SK-N-SH treated with all-trans-retinoic acid at 6 μM for 48 hours (cell line): ENCODE results near the gene TALDO1.

Source experiments
- ATAC-seq: fragments of 200-7000 bp; cut with Tn5 transposase; 3 replicates; pipeline ENCODE4 v1.9.1; 2020; ENCODE audit warnings: mild to moderate bottlenecking, moderate library complexity
- ARNTL ChIP-seq: fragments of 450-650 bp; formaldehyde crosslinking; IDR thresholded peaks from 2 replicates; pipeline ENCODE4 v1.5.0; 2020; ENCODE audit warnings: low read depth, mild to moderate bottlenecking, moderate library complexity, borderline replicate concordance
- BACH2 ChIP-seq: fragments of 250-450 bp; sonication (Bioruptor Pico); IDR thresholded peaks from 2 replicates; pipeline ENCODE4 v1.9.0; 2021; ENCODE audit warnings: mild to moderate bottlenecking, borderline replicate concordance
- CSDC2 ChIP-seq: fragments of 250-450 bp; sonication (Bioruptor Pico); IDR thresholded peaks from 2 replicates; pipeline ENCODE4 v1.5.0; 2020; ENCODE audit warnings: mild to moderate bottlenecking, moderate library complexity
- ESRRG ChIP-seq: fragments of 250-450 bp; sonication (Bioruptor Pico); IDR thresholded peaks from 2 replicates; pipeline ENCODE4 v1.6.1; 2021; ENCODE audit warnings: mild to moderate bottlenecking
- GLIS3 ChIP-seq: fragments of 250-450 bp; sonication (Bioruptor Pico); IDR thresholded peaks from 2 replicates; pipeline ENCODE4 v1.5.0; 2020; ENCODE audit warnings: mild to moderate bottlenecking, moderate library complexity
- OSR1 ChIP-seq: fragments of 250-450 bp; sonication (Bioruptor Pico); IDR thresholded peaks from 2 replicates; pipeline ENCODE4 v1.8.0; 2022; ENCODE audit warnings: moderate library complexity, mild to moderate bottlenecking, inconsistent platforms
- POU6F1 ChIP-seq: fragments of 250-450 bp; sonication (Bioruptor Pico); IDR thresholded peaks from 2 replicates; pipeline ENCODE4 v1.8.0; 2021; ENCODE audit warnings: low read depth, mild to moderate bottlenecking, moderate library complexity, borderline replicate concordance
- PPARA ChIP-seq: fragments of 250-450 bp; sonication (Bioruptor Pico); IDR thresholded peaks from 2 replicates; pipeline ENCODE4 v1.5.0; 2020; ENCODE audit warnings: mild to moderate bottlenecking, borderline replicate concordance
- TCF4 ChIP-seq: fragments of 250-450 bp; sonication (Bioruptor Pico); IDR thresholded peaks from 2 replicates; pipeline ENCODE4 v1.8.0; 2021; ENCODE audit warnings: mild to moderate bottlenecking, moderate library complexity, borderline replicate concordance
- TOX ChIP-seq: fragments of 250-450 bp; sonication (Bioruptor Pico); IDR thresholded peaks from 2 replicates; pipeline ENCODE4 v1.8.0; 2021; ENCODE audit warnings: mild to moderate bottlenecking, moderate library complexity, borderline replicate concordance
- TSHZ2 ChIP-seq: fragments of 250-450 bp; sonication (Bioruptor Pico); IDR thresholded peaks from 2 replicates; pipeline ENCODE4 v1.5.0; 2020; ENCODE audit warnings: mild to moderate bottlenecking, moderate library complexity
- ZC3H10 ChIP-seq: fragments of 250-450 bp; sonication (Bioruptor Pico); IDR thresholded peaks from 2 replicates; pipeline ENCODE4 v1.5.1; 2021; ENCODE audit warnings: mild to moderate bottlenecking, moderate library complexity
- ZFP3 ChIP-seq: fragments of 250-450 bp; sonication (Bioruptor Pico); IDR thresholded peaks from 2 replicates; pipeline ENCODE4 v1.5.0; 2020; ENCODE audit warnings: mild to moderate bottlenecking, moderate library complexity
- ZFP30 ChIP-seq: fragments of 450-650 bp; formaldehyde crosslinking; IDR thresholded peaks from 2 replicates; pipeline ENCODE4 v1.5.0; 2022; ENCODE audit warnings: mild to moderate bottlenecking, moderate library complexity
- ZNF70 ChIP-seq: fragments of 450-650 bp; formaldehyde crosslinking; IDR thresholded peaks from 2 replicates; pipeline ENCODE4 v1.5.0; 2020; ENCODE audit warnings: mild to moderate bottlenecking, moderate library complexity
- ZNF8 ChIP-seq: fragments of 450-650 bp; formaldehyde crosslinking; IDR thresholded peaks from 2 replicates; pipeline ENCODE4 v1.5.0; 2020; ENCODE audit warnings: mild to moderate bottlenecking, moderate library complexity
- TF ChIP-seq, protein P1 (sequence below): fragments of 250-450 bp; sonication (Bioruptor Pico); IDR thresholded peaks from 2 replicates; pipeline ENCODE4 v1.5.1; 2021; ENCODE audit warnings: mild to moderate bottlenecking, moderate library complexity
- TF ChIP-seq, protein P2 (sequence below): fragments of 250-450 bp; sonication (Bioruptor Pico); IDR thresholded peaks from 2 replicates; pipeline ENCODE4 v1.8.0; 2020; ENCODE audit warnings: mild to moderate bottlenecking, moderate library complexity, borderline replicate concordance
- TF ChIP-seq, protein P3 (sequence below): fragments of 250-450 bp; sonication (Bioruptor Pico); IDR thresholded peaks from 2 replicates; pipeline ENCODE4 v1.5.1; 2020; ENCODE audit warnings: low read depth, mild to moderate bottlenecking, moderate library complexity

TALDO1 gene

GRCh38 chr11:705646-706438, 41.4 kb upstream of the TALDO1 start, which contains the start of gene EPS8L2:
EPS8L2 (plus strand) TSS chr11:706231; CDS start chr11:709408, 3,177 bp downstream.
- TF ChIP-seq TOX (CRISPR knock-in tag) (no peak), PPARA (CRISPR knock-in tag) (no peak), ESRRG (CRISPR knock-in tag) (no peak), OSR1 (CRISPR knock-in tag) (no peak), ZFP3 (CRISPR knock-in tag) (no peak), ZFP30 (CRISPR knock-in tag) (no peak), BACH2 (CRISPR knock-in tag) (no peak), CSDC2 (no peak), ZC3H10 (CRISPR knock-in tag) (no peak), GLIS3 (no peak), TCF4 (CRISPR knock-in tag) (no peak), POU6F1 (no peak), ZNF8 (CRISPR knock-in tag) (no peak), TSHZ2 (CRISPR knock-in tag) (no peak)
- TF ChIP-seq, protein P1, sequence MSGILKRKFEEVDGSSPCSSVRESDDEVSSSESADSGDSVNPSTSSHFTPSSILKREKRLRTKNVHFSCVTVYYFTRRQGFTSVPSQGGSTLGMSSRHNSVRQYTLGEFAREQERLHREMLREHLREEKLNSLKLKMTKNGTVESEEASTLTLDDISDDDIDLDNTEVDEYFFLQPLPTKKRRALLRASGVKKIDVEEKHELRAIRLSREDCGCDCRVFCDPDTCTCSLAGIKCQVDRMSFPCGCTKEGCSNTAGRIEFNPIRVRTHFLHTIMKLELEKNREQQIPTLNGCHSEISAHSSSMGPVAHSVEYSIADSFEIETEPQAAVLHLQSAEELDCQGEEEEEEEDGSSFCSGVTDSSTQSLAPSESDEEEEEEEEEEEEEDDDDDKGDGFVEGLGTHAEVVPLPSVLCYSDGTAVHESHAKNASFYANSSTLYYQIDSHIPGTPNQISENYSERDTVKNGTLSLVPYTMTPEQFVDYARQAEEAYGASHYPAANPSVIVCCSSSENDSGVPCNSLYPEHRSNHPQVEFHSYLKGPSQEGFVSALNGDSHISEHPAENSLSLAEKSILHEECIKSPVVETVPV, result no peak
- TF ChIP-seq, protein P2, sequence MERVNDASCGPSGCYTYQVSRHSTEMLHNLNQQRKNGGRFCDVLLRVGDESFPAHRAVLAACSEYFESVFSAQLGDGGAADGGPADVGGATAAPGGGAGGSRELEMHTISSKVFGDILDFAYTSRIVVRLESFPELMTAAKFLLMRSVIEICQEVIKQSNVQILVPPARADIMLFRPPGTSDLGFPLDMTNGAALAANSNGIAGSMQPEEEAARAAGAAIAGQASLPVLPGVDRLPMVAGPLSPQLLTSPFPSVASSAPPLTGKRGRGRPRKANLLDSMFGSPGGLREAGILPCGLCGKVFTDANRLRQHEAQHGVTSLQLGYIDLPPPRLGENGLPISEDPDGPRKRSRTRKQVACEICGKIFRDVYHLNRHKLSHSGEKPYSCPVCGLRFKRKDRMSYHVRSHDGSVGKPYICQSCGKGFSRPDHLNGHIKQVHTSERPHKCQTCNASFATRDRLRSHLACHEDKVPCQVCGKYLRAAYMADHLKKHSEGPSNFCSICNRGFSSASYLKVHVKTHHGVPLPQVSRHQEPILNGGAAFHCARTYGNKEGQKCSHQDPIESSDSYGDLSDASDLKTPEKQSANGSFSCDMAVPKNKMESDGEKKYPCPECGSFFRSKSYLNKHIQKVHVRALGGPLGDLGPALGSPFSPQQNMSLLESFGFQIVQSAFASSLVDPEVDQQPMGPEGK, result no peak
- TF ChIP-seq, protein P3, sequence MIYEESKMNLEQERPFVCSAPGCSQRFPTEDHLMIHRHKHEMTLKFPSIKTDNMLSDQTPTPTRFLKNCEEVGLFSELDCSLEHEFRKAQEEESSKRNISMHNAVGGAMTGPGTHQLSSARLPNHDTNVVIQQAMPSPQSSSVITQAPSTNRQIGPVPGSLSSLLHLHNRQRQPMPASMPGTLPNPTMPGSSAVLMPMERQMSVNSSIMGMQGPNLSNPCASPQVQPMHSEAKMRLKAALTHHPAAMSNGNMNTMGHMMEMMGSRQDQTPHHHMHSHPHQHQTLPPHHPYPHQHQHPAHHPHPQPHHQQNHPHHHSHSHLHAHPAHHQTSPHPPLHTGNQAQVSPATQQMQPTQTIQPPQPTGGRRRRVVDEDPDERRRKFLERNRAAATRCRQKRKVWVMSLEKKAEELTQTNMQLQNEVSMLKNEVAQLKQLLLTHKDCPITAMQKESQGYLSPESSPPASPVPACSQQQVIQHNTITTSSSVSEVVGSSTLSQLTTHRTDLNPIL (CRISPR knock-in tag), result no peak
- ATAC-seq, result no peak

- ATAC-seq, result peak; percentile 8; the same call in 2 of the 3 replicates
- TF ChIP-seq GLIS3 (no peak), ZFP3 (CRISPR knock-in tag) (no peak), ZNF70 (CRISPR knock-in tag) (no peak), TCF4 (CRISPR knock-in tag) (no peak), TOX (CRISPR knock-in tag) (no peak)
Observed at GRCh38 chr11:706439-706956, 40.8 kb upstream of the TALDO1 start.

GRCh38 chr11:706957-707816, 40.1 kb upstream of the TALDO1 start:
- TF ChIP-seq POU6F1 (no peak), PPARA (CRISPR knock-in tag) (no peak), TCF4 (CRISPR knock-in tag) (no peak), ARNTL (no peak)
- TF ChIP-seq, protein P2, result no peak
- peak; percentile 16 for ATAC-seq
